GM23248 (cell line): ENCODE results near the gene PA2G4. TPM values are rescaled to one million over a fixed set of nuclear protein-coding genes. Genes with fewer than 3 reads are reported as not detected.
A peak's percentile ranks its signal among the peaks of the same experiment; 100 is the strongest.
"Not testable (repeated sequence)": the region's sequence is repeated elsewhere in the genome, so short reads cannot be mapped to it uniquely, and the experiment has no call there.

Experiments used
- DNase-seq: peaks from one replicate; pipeline ENCODE4 v3.0.0-alpha.2; 2015
- H2AFZ ChIP-seq: fragments of 200-600 bp; sonication (generic); 2 replicates; pipeline ENCODE4 v1.6.1; 2016; ENCODE audit warnings: antibody characterized with exemption
- H3F3A ChIP-seq: fragments of 200-600 bp; sonication (generic); 2 replicates; pipeline ENCODE4 v1.6.1; 2016; ENCODE audit warnings: mild to moderate bottlenecking, antibody characterized with exemption, mixed run types; ENCODE audit not compliant: insufficient read depth
- H3K27ac ChIP-seq: fragments of 200-600 bp; sonication (generic); 2 replicates; pipeline ENCODE4 v1.5.1; 2016; ENCODE audit warnings: mild to moderate bottlenecking
- H3K27me3 ChIP-seq: fragments of 200-600 bp; sonication (generic); replicated peaks from 2 replicates; pipeline ENCODE4 v1.6.1; 2016; ENCODE audit warnings: mild to moderate bottlenecking; ENCODE audit not compliant: insufficient read depth
- H3K36me3 ChIP-seq: fragments of 200-600 bp; sonication (generic); 2 replicates; pipeline ENCODE4 v1.6.1; 2016; ENCODE audit warnings: low read depth, mild to moderate bottlenecking
- H3K4me1 ChIP-seq: fragments of 200-600 bp; sonication (generic); 2 replicates; pipeline ENCODE4 v1.6.1; 2016; ENCODE audit warnings: mild to moderate bottlenecking; ENCODE audit not compliant: insufficient read depth
- H3K4me2 ChIP-seq: fragments of 200-600 bp; sonication (generic); one replicate; pipeline ENCODE4 v1.6.1; 2016; ENCODE audit warnings: mild to moderate bottlenecking; ENCODE audit not compliant: unreplicated experiment
- H3K4me3 ChIP-seq: fragments of 200-600 bp; sonication (generic); 2 replicates; pipeline ENCODE4 v1.5.1; 2016; ENCODE audit warnings: mild to moderate bottlenecking
- H3K79me2 ChIP-seq: fragments of 200-600 bp; sonication (generic); 2 replicates; pipeline ENCODE4 v1.6.1; 2016; ENCODE audit warnings: mild to moderate bottlenecking; ENCODE audit not compliant: insufficient read depth
- H3K9ac ChIP-seq: fragments of 200-600 bp; sonication (generic); 2 replicates; pipeline ENCODE4 v1.6.1; 2016; ENCODE audit warnings: mild to moderate bottlenecking
- H3K9me2 ChIP-seq: fragments of 200-600 bp; sonication (generic); 2 replicates; pipeline ENCODE4 v1.6.1; 2016; ENCODE audit warnings: mixed run types, mild to moderate bottlenecking, moderate library complexity; ENCODE audit not compliant: insufficient read depth
- H3K9me3 ChIP-seq: fragments of 200-600 bp; sonication (generic); one replicate; pipeline ENCODE4 v1.6.1; 2017; ENCODE audit warnings: low read depth
- H4K20me1 ChIP-seq: fragments of 200-600 bp; sonication (generic); 2 replicates; pipeline ENCODE4 v1.6.0; 2016; ENCODE audit not compliant: insufficient read depth
- EZH2 ChIP-seq: fragments of 200-600 bp; sonication (generic); IDR thresholded peaks from 2 replicates; pipeline ENCODE4 v1.6.1; 2018; ENCODE audit warnings: antibody characterized with exemption, mild to moderate bottlenecking; ENCODE audit not compliant: insufficient read depth, poor library complexity, severe bottlenecking
- EZH2phosphoT487 ChIP-seq: fragments of 200-600 bp; sonication (generic); IDR thresholded peaks from 2 replicates; pipeline ENCODE4 v1.6.1; 2018; ENCODE audit warnings: antibody characterized with exemption, moderate library complexity, mild to moderate bottlenecking, low read depth; ENCODE audit not compliant: insufficient read depth
- WGBS, 2 experiments: methylation state at CpG; one replicate each; pipeline ENCODE4 v1.1.6; 2015 to 2017; ENCODE audit warnings: low lambda C conversion rate in 2 of 2, low coverage in 1 of 2; ENCODE audit errors: missing lambda C conversion rate in 2 of 2; 5-methylcytosine and 5-hydroxymethylcytosine counted together
- in situ Hi-C: fragments of 300-500 bp; cut with MboI; formaldehyde crosslinking; loops from 2 replicates; pipeline ENCODE4 v1.15.0; 2020
- polyA plus RNA-seq: library from polyadenylated mRNA; unstranded; fragments of >200 nt; fragmentation: Nextera tagmentation; extraction: Ambion mirVana; gene quantifications from 2 replicates; pipeline ENCODE4 v1.2.1, GENCODE V29; 2016
- total RNA-seq: library from RNA; depleted of rRNA; stranded (reverse); fragments of >200 nt; shearing (Covaris generic); gene quantifications from 2 replicates; pipeline ENCODE4 v1.2.3, GENCODE V29; 2014; rRNA removed

PA2G4 gene
- 115 and 120 TPM in 2 replicates for total RNA-seq
- 152 and 157 TPM in 2 replicates for polyA plus RNA-seq

- Histone ChIP-seq H3K4me3 (peak within 1 kb of the TSS; percentile 90), H3K9me3 (no peaks in the 10 kb centered on the region), H2AFZ (peak within 1 kb of the TSS; percentile 94), H3K4me1 (peaks cover 21% of the 10 kb centered on the region), H4K20me1 (no peaks in the 10 kb centered on the region), H3K36me3 (peaks cover 25% of the 10 kb centered on the region), H3K9me2 (no peaks in the 10 kb centered on the region), H3F3A (peaks cover 10% of the 10 kb centered on the region; the same call in 1 of the 2 replicates), H3K9ac (peak within 1 kb of the TSS; percentile 90), H3K4me2 (peak within 1 kb of the TSS; percentile 99), H3K27ac (peak within 1 kb of the TSS; percentile 61), H3K79me2 (peaks cover 45% of the 10 kb centered on the region), H3K27me3 (no peaks in the 10 kb centered on the region)
- in situ Hi-C loops: no loop called here
- DNase-seq: peak; percentile 100
- TF ChIP-seq EZH2 (no peak), EZH2phosphoT487 (no peak)
- WGBS, 2 experiments: 1% methylated on average over 47 to 60 of the region's 60 CpGs
Measured at GRCh38 chr12:56104109-56104814, at the start of gene PA2G4. TSS of gene PA2G4 (plus strand) at chr12:56104559. CDS start at chr12:56104738, 179 bp downstream.

- H3K4me2 ChIP-seq, H3K9ac ChIP-seq, H3K4me3 ChIP-seq, H3K79me2 ChIP-seq, H2AFZ ChIP-seq, in situ Hi-C loops, H3K36me3 ChIP-seq, H3K27ac ChIP-seq, H4K20me1 ChIP-seq, H3K9me3 ChIP-seq, H3F3A ChIP-seq, H3K27me3 ChIP-seq, H3K9me2 ChIP-seq: not testable (repeated sequence)
- WGBS, 2 experiments: 65 to 80% methylated on average over 8 of the region's 8 CpGs
- peak; percentile 52 for DNase-seq
- H3K4me1 ChIP-seq: peaks cover 22% of the 10 kb centered on the region
Measured at GRCh38 chr12:56059964-56060363, 44.4 kb upstream of the PA2G4 start.

- Histone ChIP-seq H3K9ac (no peak overlapping the region), H3K36me3 (no peaks in the 10 kb centered on the region), H3K9me2 (no peaks in the 10 kb centered on the region), H3K27me3 (no peaks in the 10 kb centered on the region), H3K79me2 (no peaks in the 10 kb centered on the region), H3K4me3 (no peak overlapping the region), H3K4me1 (peaks cover 21% of the 10 kb centered on the region), H3K4me2 (no peak overlapping the region), H3F3A (peaks cover 5% of the 10 kb centered on the region; the same call in 1 of the 2 replicates), H2AFZ (no peak overlapping the region), H3K9me3 (no peaks in the 10 kb centered on the region), H4K20me1 (no peaks in the 10 kb centered on the region), H3K27ac (no peak overlapping the region)
- in situ Hi-C loops: no loop called here
- 70 to 74% methylated on average over 5 of the region's 5 CpGs for WGBS, 2 experiments
- no peak for DNase-seq
- no peak for TF ChIP-seq EZH2phosphoT487
- TF ChIP-seq EZH2: no peak
Measured at GRCh38 chr12:56061982-56062381, 42.4 kb upstream of the PA2G4 start.

GRCh38 chr12:56062996-56063395 is 41.4 kb upstream of the PA2G4 start:
- Histone ChIP-seq H3K4me1 (peaks cover 21% of the 10 kb centered on the region), H3K4me2 (peak overlapping the region; percentile 17), H3K9ac (no peak overlapping the region), H3K36me3 (no peaks in the 10 kb centered on the region), H3K9me3 (no peaks in the 10 kb centered on the region), H3K27me3 (no peaks in the 10 kb centered on the region), H3K4me3 (no peak overlapping the region), H3K9me2 (no peaks in the 10 kb centered on the region), H2AFZ (no peak overlapping the region), H4K20me1 (no peaks in the 10 kb centered on the region), H3F3A (peaks cover 5% of the 10 kb centered on the region; the same call in 1 of the 2 replicates), H3K27ac (no peak overlapping the region), H3K79me2 (no peaks in the 10 kb centered on the region)
- in situ Hi-C loops: no loop called here
- peak; percentile 37 for DNase-seq
- no peak for TF ChIP-seq EZH2phosphoT487
- no peak for TF ChIP-seq EZH2
